NB4 (cell line): ENCODE data around the gene ATRN.

ENCODE experiments used
- MYC ChIP-seq: IDR thresholded peaks from 2 replicates; pipeline ENCODE4 v1.6.1; 2011; ENCODE audit warnings: low read depth, low read length
- TF ChIP-seq, protein P1 (sequence below): IDR thresholded peaks from one replicate; pipeline ENCODE4 v1.5.1; 2012; ENCODE audit warnings: low read depth, low read length

DNA sequence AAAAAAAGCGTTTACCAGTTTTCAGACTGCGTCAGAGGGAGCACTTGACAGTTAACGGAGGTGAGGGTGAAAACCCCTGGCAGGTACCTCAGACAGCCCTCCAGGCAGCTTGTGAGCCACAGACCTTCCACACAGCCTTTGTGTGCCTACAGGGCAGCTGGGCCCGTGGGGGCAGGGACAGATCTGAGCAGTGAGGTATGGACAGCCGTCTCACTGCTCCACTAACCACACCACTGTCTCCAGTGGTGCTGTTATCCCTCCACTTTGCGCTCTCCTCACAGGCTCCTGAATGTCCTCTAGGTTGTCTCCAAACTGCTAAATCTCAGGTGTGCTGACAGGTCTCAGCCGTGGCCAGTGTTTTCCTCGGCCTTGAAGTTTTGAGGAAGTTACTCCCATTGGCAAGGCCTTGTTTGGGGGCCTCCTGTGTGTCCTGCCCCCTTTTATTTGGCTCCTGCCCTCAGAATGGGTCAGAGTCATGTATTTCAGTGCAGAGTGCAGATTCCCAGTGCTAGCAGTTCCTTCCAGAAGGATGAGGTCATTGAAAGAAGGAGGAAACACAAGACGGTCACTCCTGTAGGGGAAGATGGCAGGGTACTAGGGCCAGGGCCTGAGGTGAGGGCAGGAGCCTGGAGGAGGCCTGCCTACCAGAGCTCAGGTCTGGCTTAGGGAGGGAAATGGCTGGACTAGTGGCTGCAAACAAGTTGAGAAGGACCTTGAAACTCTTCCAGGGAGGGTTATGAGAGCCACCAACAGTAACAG, 180.6 kb downstream of the ATRN start:
- TF ChIP-seq, protein P1, sequence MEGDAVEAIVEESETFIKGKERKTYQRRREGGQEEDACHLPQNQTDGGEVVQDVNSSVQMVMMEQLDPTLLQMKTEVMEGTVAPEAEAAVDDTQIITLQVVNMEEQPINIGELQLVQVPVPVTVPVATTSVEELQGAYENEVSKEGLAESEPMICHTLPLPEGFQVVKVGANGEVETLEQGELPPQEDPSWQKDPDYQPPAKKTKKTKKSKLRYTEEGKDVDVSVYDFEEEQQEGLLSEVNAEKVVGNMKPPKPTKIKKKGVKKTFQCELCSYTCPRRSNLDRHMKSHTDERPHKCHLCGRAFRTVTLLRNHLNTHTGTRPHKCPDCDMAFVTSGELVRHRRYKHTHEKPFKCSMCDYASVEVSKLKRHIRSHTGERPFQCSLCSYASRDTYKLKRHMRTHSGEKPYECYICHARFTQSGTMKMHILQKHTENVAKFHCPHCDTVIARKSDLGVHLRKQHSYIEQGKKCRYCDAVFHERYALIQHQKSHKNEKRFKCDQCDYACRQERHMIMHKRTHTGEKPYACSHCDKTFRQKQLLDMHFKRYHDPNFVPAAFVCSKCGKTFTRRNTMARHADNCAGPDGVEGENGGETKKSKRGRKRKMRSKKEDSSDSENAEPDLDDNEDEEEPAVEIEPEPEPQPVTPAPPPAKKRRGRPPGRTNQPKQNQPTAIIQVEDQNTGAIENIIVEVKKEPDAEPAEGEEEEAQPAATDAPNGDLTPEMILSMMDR: no peak
- TF ChIP-seq MYC: no peak
